ENCODE results near the gene SAMD5.

SAMD5 gene

GRCh38 chr6:147615659-147616456 lies 107.4 kb downstream of the SAMD5 start:
- no peak for DNase-seq (ENCODE audit: low spot score in 2 of 2)

GRCh38 chr6:147617366-147617765 lies 108.9 kb downstream of the SAMD5 start:
- Mint-ChIP-seq H3K4me1 (no peaks in the 10 kb centered on the region), H3K4me3 (no peak overlapping the region), H3K36me3 (no peaks in the 10 kb centered on the region), H3K27ac (no peak overlapping the region), H3K9me3 (peaks cover 5% of the 10 kb centered on the region)
- no peak for DNase-seq (ENCODE audit: low spot score in 2 of 2)
- ATAC-seq = no peak

More at GRCh38 chr6:147615659-147616456, 107.4 kb downstream of the SAMD5 start:
- H3K4me1 Mint-ChIP-seq = no peaks in the 10 kb centered on the region
- peaks cover 5% of the 10 kb centered on the region for H3K9me3 Mint-ChIP-seq
- H3K36me3 Mint-ChIP-seq = no peaks in the 10 kb centered on the region
- no peak overlapping the region for H3K4me3 Mint-ChIP-seq
- H3K27ac Mint-ChIP-seq = no peak overlapping the region
- ATAC-seq = no peak

- peaks cover 4% of the 10 kb centered on the region for H3K9me3 Mint-ChIP-seq
- H3K27ac Mint-ChIP-seq = no peak overlapping the region
- H3K36me3 Mint-ChIP-seq = no peaks in the 10 kb centered on the region
- no peak for DNase-seq (ENCODE audit: low spot score in 2 of 2)
- H3K4me1 Mint-ChIP-seq = no peaks in the 10 kb centered on the region
- no peak for ATAC-seq
- H3K4me3 Mint-ChIP-seq = no peak overlapping the region
Measured at GRCh38 chr6:147618457-147618856, 110.0 kb downstream of the SAMD5 start.

- ATAC-seq (no peak), DNase-seq (ENCODE audit: low spot score in 2 of 2) (no peak)
- H3K9me3 Mint-ChIP-seq = peaks cover 3% of the 10 kb centered on the region
- H3K36me3 Mint-ChIP-seq = no peaks in the 10 kb centered on the region
- no peak overlapping the region for H3K4me3 Mint-ChIP-seq
- no peaks in the 10 kb centered on the region for H3K4me1 Mint-ChIP-seq
- H3K27ac Mint-ChIP-seq = no peak overlapping the region
Measured at GRCh38 chr6:147618927-147619326, 110.4 kb downstream of the SAMD5 start.
